Adipose tissue (tissue), 3 donors: Measurements from ENCODE around the gene SLC10A1. TPM values are rescaled to one million over a fixed set of nuclear protein-coding genes. Genes with fewer than 3 reads are reported as not detected.
"Not testable (repeated sequence)": the region's sequence is repeated elsewhere in the genome, so short reads cannot be mapped to it uniquely, and the experiment has no call there.

Experiments
- H3K27ac ChIP-seq: one replicate; pipeline ENCODE4 v1.5.1; 2013; ENCODE audit warnings: low read depth, low read length
- WGBS, 3 donors: extraction: QIAGEN DNeasy Blood & Tissue Kit; methylation state at CpG; one replicate each; pipeline ENCODE4 v1.1.7; 2013; 5-methylcytosine and 5-hydroxymethylcytosine counted together
- polyA plus RNA-seq, 3 donors: library from polyadenylated mRNA; stranded (reverse); fragments of 200-250 nt; gene quantifications; one replicate each; pipeline ENCODE4 v1.2.3, GENCODE V29; 2013
- donor health status: healthy with polysubstance abuse.
- donor health status: Bipolar disorder and iron deficiency.
- donor health status: healthy.

The SLC10A1 gene
- polyA plus RNA-seq, 3 donors, result not detected

- 92 to 100% (median 93%) methylated on average over 2 of the region's 2 CpGs for whole genome bisulfite sequencing, 3 donors
Measured at GRCh38 chr14:69750495-69750894, 46.5 kb downstream of the SLC10A1 start.

DNA sequence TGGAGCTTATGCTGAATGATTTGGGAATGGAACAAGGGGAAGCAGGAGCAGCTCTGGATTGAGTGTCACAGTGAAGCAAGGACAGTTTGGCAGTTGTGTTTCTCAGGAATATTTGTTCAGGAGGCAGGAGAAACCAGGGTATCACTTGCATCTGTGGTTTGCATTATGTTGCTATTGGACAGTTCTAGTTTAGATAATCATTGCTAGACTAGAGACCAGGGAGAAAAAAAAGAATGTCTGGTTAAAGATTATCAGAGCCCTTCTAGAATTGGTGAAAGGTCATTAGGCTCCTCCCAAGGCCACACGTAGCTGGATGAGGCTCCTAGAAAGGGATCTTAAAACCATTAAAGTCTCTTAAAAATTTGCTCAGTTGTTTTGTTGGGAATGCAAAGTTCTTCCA, 47.1 kb downstream of the SLC10A1 start:
- WGBS, 3 donors, result 17 to 67% (median 50%) methylated on average over 1 of the region's 1 CpG

More at GRCh38 chr14:69750495-69750894, 46.5 kb downstream of the SLC10A1 start:
- no peak overlapping the region for H3K27ac ChIP-seq

DNA sequence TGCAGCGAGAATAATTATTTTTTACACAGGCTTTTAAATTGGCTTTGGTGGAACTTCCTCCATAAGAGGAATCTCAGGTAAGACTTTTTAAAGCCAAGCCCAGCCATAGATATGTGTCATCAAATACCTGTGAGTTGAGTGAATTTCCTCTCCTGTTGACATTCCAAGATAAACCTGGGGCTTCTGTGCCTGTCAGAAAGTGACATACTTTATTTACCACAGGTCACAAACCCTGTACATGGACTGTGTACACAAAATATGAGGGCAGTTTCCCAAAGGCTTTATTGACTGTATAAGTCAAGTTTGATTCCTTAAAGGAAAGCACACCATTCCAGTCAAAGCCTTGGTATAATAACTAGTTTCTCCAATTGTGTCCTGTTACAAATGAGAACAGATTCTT, 56.0 kb downstream of the SLC10A1 start:
- no peak overlapping the region for H3K27ac ChIP-seq
- 96 to 100% (median 98%) methylated on average over 1 of the region's 1 CpG for WGBS, 3 donors

More for the DNA sequence above, 47.1 kb downstream of the SLC10A1 start:
- H3K27ac ChIP-seq, result no peak overlapping the region

DNA sequence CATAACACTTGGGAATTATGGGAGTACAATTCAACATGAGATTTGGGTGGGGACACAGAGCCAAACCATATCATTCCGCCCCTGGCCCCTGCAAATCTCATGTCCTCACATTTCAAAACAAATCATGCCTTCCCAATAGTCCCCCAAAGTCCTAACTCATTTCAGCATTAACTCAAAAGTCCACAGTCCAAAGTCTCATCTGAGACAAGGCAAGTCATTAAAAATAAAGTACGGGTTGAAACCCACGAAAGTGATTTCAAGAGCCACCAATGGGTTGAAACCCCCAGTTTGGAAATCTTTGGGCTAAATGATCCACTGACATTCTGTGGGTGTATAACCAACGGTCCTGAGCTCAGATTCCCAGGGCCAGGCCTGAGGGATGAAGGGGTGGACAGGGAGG, 60.6 kb downstream of the SLC10A1 start:
- H3K27ac ChIP-seq, result not testable (repeated sequence)
- WGBS, 3 donors, result 82 to 88% (median 87%) methylated on average over 4 of the region's 4 CpGs

DNA sequence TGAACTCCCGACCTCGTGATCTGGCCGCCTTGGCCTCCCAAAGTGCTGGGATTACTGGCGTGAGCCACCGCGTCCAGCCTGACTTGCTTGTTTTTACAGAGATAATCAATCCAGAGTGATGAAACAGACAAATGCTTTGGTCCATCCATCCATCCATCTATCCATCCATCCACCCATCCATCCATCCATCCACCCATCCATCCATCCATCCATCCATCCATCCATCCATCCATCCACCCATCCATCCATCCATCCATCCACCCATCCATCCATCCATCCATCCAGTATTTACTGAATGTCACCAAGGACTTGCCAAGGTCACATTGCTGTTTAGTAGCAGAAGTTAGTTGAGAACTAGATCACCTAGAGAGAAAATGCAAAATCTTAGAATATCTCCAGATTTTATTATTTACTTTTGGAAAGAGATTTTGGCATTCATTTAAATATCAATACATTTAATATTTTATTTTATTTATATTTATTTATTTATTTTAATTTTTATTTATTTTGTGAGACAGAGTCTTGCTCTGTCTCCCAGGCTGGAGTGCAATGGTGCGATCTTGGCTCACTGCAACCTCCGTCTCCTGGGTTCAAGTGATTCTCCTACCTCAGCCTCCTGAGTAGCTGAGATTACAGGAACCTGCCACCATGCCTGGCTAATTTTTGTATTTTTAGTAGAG, 65.0 kb downstream of the SLC10A1 start:
- H3K27ac ChIP-seq, result not testable (repeated sequence)
- 91 to 98% (median 97%) methylated on average over 8 of the region's 8 CpGs for WGBS, 3 donors

- WGBS, 3 donors, result 77 to 81% (median 78%) methylated on average over 4 of the region's 4 CpGs
- H3K27ac ChIP-seq, result no peak overlapping the region
Measured at GRCh38 chr14:69727860-69728259, 69.2 kb downstream of the SLC10A1 start.

- 4 to 6% (median 5%) methylated on average over 49 to 51 of the region's 51 CpGs for WGBS, 3 donors
- H3K27ac ChIP-seq, result no peak overlapping the region
Measured at GRCh38 chr14:69726761-69727511, 70.1 kb downstream of the SLC10A1 start.

Other genes starting within 250 kb of the SLC10A1 start
- gene CCDC177, start 222.4 kb downstream of the SLC10A1 start, polyA plus RNA-seq, result under 1 TPM in 1 of 3 donors, not detected in 2; 0.07 TPM
- gene SUSD6, start 185.6 kb downstream of the SLC10A1 start, polyA plus RNA-seq, result 10 to 100 TPM in 2 of 3 donors, 1 to 10 TPM in 1; 9.1 to 24.4 (median 10.7) TPM
- gene SRSF5, start 30.1 kb downstream of the SLC10A1 start, polyA plus RNA-seq, result 100 to 1,000 TPM; 133 to 365 (median 308) TPM
- 1 to 10 TPM; 3.0 to 7.8 (median 6.7) TPM for gene SMOC1, start 82.2 kb upstream of the SLC10A1 start, polyA plus RNA-seq